ENCODE measurements around the gene DENND4C.

DNA sequence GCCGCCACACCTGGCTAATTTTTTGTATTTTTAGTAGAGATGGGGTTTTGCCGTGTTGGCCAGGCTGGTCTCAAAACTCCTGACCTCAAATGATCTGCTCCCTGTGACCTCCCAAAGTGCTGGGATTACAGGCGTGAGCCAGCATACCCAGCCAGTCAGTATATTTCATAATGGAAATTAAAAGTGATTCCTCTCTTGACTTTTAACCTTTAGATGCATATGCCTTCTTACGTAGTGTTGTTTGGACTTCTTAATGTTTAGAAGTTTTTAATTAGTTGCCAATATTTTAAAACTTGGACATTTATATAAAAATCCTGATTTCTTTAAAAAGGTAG lies 22.4 kb downstream of the DENND4C start:
- TF ChIP-seq POLR2A (IDR thresholded peaks at IDR 0.05): no peak
- TF ChIP-seq, protein P1, sequence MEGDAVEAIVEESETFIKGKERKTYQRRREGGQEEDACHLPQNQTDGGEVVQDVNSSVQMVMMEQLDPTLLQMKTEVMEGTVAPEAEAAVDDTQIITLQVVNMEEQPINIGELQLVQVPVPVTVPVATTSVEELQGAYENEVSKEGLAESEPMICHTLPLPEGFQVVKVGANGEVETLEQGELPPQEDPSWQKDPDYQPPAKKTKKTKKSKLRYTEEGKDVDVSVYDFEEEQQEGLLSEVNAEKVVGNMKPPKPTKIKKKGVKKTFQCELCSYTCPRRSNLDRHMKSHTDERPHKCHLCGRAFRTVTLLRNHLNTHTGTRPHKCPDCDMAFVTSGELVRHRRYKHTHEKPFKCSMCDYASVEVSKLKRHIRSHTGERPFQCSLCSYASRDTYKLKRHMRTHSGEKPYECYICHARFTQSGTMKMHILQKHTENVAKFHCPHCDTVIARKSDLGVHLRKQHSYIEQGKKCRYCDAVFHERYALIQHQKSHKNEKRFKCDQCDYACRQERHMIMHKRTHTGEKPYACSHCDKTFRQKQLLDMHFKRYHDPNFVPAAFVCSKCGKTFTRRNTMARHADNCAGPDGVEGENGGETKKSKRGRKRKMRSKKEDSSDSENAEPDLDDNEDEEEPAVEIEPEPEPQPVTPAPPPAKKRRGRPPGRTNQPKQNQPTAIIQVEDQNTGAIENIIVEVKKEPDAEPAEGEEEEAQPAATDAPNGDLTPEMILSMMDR (IDR thresholded peaks at IDR 0.05): no peak
- no peak for TF ChIP-seq POLR2AphosphoS5 (IDR thresholded peaks at IDR 0.05; ENCODE audit: insufficient read depth in 1 of 2, low read depth in 1 of 2)

Data from vagina (tissue), 2 donors.